IMR-90 (cell line): ENCODE data around the gene ACYP1. TPM values are rescaled to one million over a fixed set of nuclear protein-coding genes. Genes with fewer than 3 reads are reported as not detected.

ENCODE experiments used
- ATAC-seq: fragments of 200-7000 bp; cut with Tn5 transposase; 2 replicates; pipeline ENCODE4 v1.9.1; 2020; ENCODE audit warnings: low read depth, mild to moderate bottlenecking, moderate library complexity
- BruUV-seq: library from RNA; stranded (reverse); fragments of 400-500 nt; replicated peaks from 2 replicates; lab custom pipeline; 2021; lab: Mats Ljungman, UMichigan
- CTCF ChIA-PET: fragments of 300-600 bp; formaldehyde crosslinking; extraction: SDS; loops from one replicate; lab custom pipeline; 2021; ENCODE audit warnings: antibody characterized with exemption; lab: Yijun Ruan, JAX
- POLR2A ChIA-PET: fragments of 300-600 bp; sonication (Branson Sonifier 250); formaldehyde crosslinking; loops from one replicate; lab custom pipeline; 2022; ENCODE audit warnings: antibody characterized with exemption; ENCODE audit not compliant: unreplicated experiment; lab: Charles Lee
- DNase-seq: peaks from one replicate; pipeline ENCODE4 v3.0.0; 2013
- H2AFZ ChIP-seq: replicated peaks from 2 replicates; pipeline ENCODE3; 2013; ENCODE audit warnings: low read length, mild to moderate bottlenecking; ENCODE audit not compliant: poor library complexity
- H2AK5ac ChIP-seq: 2 replicates; pipeline ENCODE4 v1.6.1; 2013; ENCODE audit warnings: low read depth, low read length, inconsistent platforms
- H2AK9ac ChIP-seq: replicated peaks from 2 replicates; pipeline ENCODE3; 2013; ENCODE audit warnings: mild to moderate bottlenecking, low read depth, low read length, moderate library complexity; ENCODE audit not compliant: poor library complexity
- H2BK120ac ChIP-seq: 2 replicates; pipeline ENCODE4 v1.6.1; 2013; ENCODE audit warnings: low read depth, low read length, inconsistent platforms
- H2BK15ac ChIP-seq: 3 replicates; pipeline ENCODE4 v1.6.1; 2013; ENCODE audit warnings: low read depth, low read length, inconsistent platforms
- H2BK20ac ChIP-seq: 2 replicates; pipeline ENCODE4 v1.6.1; 2013; ENCODE audit warnings: low read depth, mild to moderate bottlenecking, inconsistent platforms, low read length, moderate library complexity
- H2BK5ac ChIP-seq: 2 replicates; pipeline ENCODE4 v1.6.1; 2013; ENCODE audit warnings: mild to moderate bottlenecking, low read depth, low read length, inconsistent platforms; ENCODE audit not compliant: poor library complexity, severe bottlenecking
- H3K14ac ChIP-seq: replicated peaks from 2 replicates; pipeline ENCODE4 v1.6.1; 2013; ENCODE audit warnings: low read depth, low read length, inconsistent platforms
- H3K18ac ChIP-seq: 2 replicates; pipeline ENCODE4 v1.6.1; 2013; ENCODE audit warnings: low read depth, low read length, control low read depth
- H3K23ac ChIP-seq: 2 replicates; pipeline ENCODE4 v1.6.1; 2013; ENCODE audit warnings: low read depth, low read length, inconsistent platforms
- H3K27ac ChIP-seq: 2 replicates; pipeline ENCODE4 v1.5.1; 2013; ENCODE audit warnings: mild to moderate bottlenecking, control low read depth, low read length; ENCODE audit not compliant: insufficient read depth
- H3K27me3 ChIP-seq: 2 replicates; pipeline ENCODE4 v1.6.1; 2013; ENCODE audit warnings: low read length; ENCODE audit not compliant: control insufficient read depth, insufficient read depth
- H3K36me3 ChIP-seq: 2 replicates; pipeline ENCODE4 v1.6.1; 2013; ENCODE audit warnings: low read length, mixed read lengths; ENCODE audit not compliant: control insufficient read depth, insufficient read depth
- H3K4ac ChIP-seq: 2 replicates; pipeline ENCODE4 v1.6.1; 2013; ENCODE audit warnings: low read depth, low read length, inconsistent platforms
- H3K4me1 ChIP-seq: 2 replicates; pipeline ENCODE4 v1.6.1; 2013; ENCODE audit warnings: low read length, mixed read lengths; ENCODE audit not compliant: control insufficient read depth, insufficient read depth
- H3K4me2 ChIP-seq: 2 replicates; pipeline ENCODE4 v1.6.1; 2013; ENCODE audit warnings: low read depth, mild to moderate bottlenecking, control low read depth, low read length, moderate library complexity
- H3K4me3 ChIP-seq: 2 replicates; pipeline ENCODE4 v1.5.1; 2013; ENCODE audit warnings: low read depth, mild to moderate bottlenecking, control low read depth, low read length, moderate library complexity; ENCODE audit not compliant: insufficient read depth
- H3K56ac ChIP-seq: 2 replicates; pipeline ENCODE4 v1.6.1; 2013; ENCODE audit warnings: low read length, inconsistent platforms; ENCODE audit not compliant: insufficient read depth; ENCODE audit errors: extremely low read depth
- H3K79me1 ChIP-seq, 2 experiments: 2 replicates each; pipeline ENCODE4 v1.6.1; 2013; ENCODE audit warnings: low read length in 2 of 2, inconsistent platforms in 1 of 2, low read depth in 1 of 2
- H3K9ac ChIP-seq: 2 replicates; pipeline ENCODE4 v1.6.1; 2013; ENCODE audit warnings: low read depth, low read length, control low read depth
- H3K9me1 ChIP-seq: 2 replicates; pipeline ENCODE4 v1.6.1; 2013; ENCODE audit warnings: low read length, inconsistent platforms; ENCODE audit not compliant: insufficient read depth
- H3K9me3 ChIP-seq: 2 replicates; pipeline ENCODE4 v1.6.1; 2013; ENCODE audit warnings: low read length; ENCODE audit not compliant: control insufficient read depth, insufficient read depth
- H4K20me1 ChIP-seq: 2 replicates; pipeline ENCODE4 v1.6.1; 2013; ENCODE audit warnings: low read length, inconsistent platforms; ENCODE audit not compliant: insufficient read depth
- H4K5ac ChIP-seq: 2 replicates; pipeline ENCODE4 v1.6.1; 2013; ENCODE audit warnings: mild to moderate bottlenecking, low read depth, low read length, control low read depth
- H4K8ac ChIP-seq, 2 experiments: 2 replicates each; pipeline ENCODE4 v1.6.1; 2013; ENCODE audit warnings: low read depth in 2 of 2, low read length in 2 of 2, control low read depth in 1 of 2, inconsistent platforms in 1 of 2
- H4K91ac ChIP-seq: 2 replicates; pipeline ENCODE4 v1.6.1; 2013; ENCODE audit warnings: low read depth, low read length, inconsistent platforms; ENCODE audit not compliant: insufficient read depth
- RAD21 ChIP-seq: IDR thresholded peaks from 2 replicates; pipeline ENCODE4 v1.6.1; 2012; ENCODE audit warnings: low read length, improper control_type of control experiment
- WGBS, 2 experiments: methylation state at CpG; one replicate each; pipeline versions ENCODE4 v1.1.5 to v1.1.7; 2013; ENCODE audit warnings: missing lambda C conversion rate in 2 of 2; ENCODE audit not compliant: insufficient read length in 1 of 2; ENCODE audit errors: extremely low coverage in 2 of 2; 5-methylcytosine and 5-hydroxymethylcytosine counted together
- dilution Hi-C: fragments of 300-500 bp; cut with HindIII; formaldehyde crosslinking; loops from one replicate; pipeline ENCODE4 v1.14.3; 2018; ENCODE audit warnings: low sequenced_read_pairs; ENCODE audit not compliant: unreplicated experiment
- in situ Hi-C: fragments of 300-500 bp; cut with MboI; formaldehyde crosslinking; loops from 3 replicates; pipeline ENCODE4 v1.14.3; 2019; ENCODE audit warnings: low sequenced_read_pairs, inconsistent platforms, mixed read lengths
- intact Hi-C: fragments of 100-400 bp; cut with micrococcal nuclease; formaldehyde crosslinking; loops from 2 replicates; pipeline ENCODE4 v1.10.0; 2022
- polyA plus RNA-seq, 3 experiments: library from polyadenylated mRNA; depleted of rRNA; stranded (reverse); fragments of >200 nt; gene quantifications; 2 replicates each; pipeline ENCODE4 v1.2.3, GENCODE V29; 2012; ENCODE audit warnings: low replicate concordance in 1 of 3
- total RNA-seq: library from RNA; depleted of rRNA; stranded (reverse); fragments of >200 nt; gene quantifications from 2 replicates; pipeline ENCODE4 v1.2.3, GENCODE V29; 2012
- TF ChIP-seq, protein P1 (sequence below): conservative IDR thresholded peaks from 2 replicates; pipeline ENCODE4 v1.5.1; 2012; ENCODE audit warnings: mild to moderate bottlenecking, low read depth, low read length, improper control_type of control experiment

The ACYP1 gene
- total and polyA plus RNA-seq, 2 of the 4 experiments (the other 2 are of a cell fraction), result 4.1 to 24.0 TPM

DNA sequence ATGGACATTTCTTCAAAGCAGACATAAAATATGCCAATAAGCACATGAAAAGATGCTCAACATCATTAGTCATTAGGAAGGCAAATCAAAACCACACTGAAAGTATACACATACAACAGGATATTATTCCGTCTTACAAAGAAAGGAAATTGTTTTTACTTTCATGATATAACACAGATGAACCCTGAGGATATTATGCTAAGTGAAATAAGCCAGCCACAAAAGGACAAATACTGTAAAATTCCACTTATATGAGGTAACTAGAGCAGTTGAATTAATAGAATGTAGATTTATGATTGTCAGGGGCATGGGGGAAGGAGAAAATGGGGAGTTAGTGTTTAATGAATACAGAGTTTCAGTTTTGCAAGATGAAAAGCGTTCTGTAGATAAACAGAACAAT lies 4.2 kb downstream of the ACYP1 start:
- TF ChIP-seq RAD21, result no peak
- TF ChIP-seq, protein P1, sequence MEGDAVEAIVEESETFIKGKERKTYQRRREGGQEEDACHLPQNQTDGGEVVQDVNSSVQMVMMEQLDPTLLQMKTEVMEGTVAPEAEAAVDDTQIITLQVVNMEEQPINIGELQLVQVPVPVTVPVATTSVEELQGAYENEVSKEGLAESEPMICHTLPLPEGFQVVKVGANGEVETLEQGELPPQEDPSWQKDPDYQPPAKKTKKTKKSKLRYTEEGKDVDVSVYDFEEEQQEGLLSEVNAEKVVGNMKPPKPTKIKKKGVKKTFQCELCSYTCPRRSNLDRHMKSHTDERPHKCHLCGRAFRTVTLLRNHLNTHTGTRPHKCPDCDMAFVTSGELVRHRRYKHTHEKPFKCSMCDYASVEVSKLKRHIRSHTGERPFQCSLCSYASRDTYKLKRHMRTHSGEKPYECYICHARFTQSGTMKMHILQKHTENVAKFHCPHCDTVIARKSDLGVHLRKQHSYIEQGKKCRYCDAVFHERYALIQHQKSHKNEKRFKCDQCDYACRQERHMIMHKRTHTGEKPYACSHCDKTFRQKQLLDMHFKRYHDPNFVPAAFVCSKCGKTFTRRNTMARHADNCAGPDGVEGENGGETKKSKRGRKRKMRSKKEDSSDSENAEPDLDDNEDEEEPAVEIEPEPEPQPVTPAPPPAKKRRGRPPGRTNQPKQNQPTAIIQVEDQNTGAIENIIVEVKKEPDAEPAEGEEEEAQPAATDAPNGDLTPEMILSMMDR, result no peak
- no peak overlapping the region for H4K8ac ChIP-seq
- H2BK20ac ChIP-seq, result no peak overlapping the region
- BruUV-seq, result no TSS peak
- H3K27me3 ChIP-seq, result no peaks in the 10 kb centered on the region
- intact Hi-C loops (no loop called here), dilution Hi-C loops (no loop called here), in situ Hi-C loops (no loop called here)
- ATAC-seq (no peak), DNase-seq (peak; percentile 26)
- peaks cover 23 to 35% of the 10 kb centered on the region in 2 experiments for H3K79me1 ChIP-seq
- H3K14ac ChIP-seq, result no peak overlapping the region
- H3K9ac ChIP-seq, result no peak overlapping the region
- H3K36me3 ChIP-seq, result no peaks in the 10 kb centered on the region
- no peak overlapping the region for H3K4ac ChIP-seq
- no peak overlapping the region for H3K23ac ChIP-seq
- H2BK5ac ChIP-seq, result no peak overlapping the region
- no peak overlapping the region for H3K56ac ChIP-seq
- no peak overlapping the region for H3K27ac ChIP-seq
- POLR2A ChIA-PET, result no interaction called here
- H3K9me1 ChIP-seq, result peaks cover 3% of the 10 kb centered on the region; the same call in 1 of the 2 replicates
- no peak overlapping the region for H2AK5ac ChIP-seq
- peaks cover 4% of the 10 kb centered on the region; the same call in 1 of the 2 replicates for H3K4me1 ChIP-seq
- no peak overlapping the region for H3K18ac ChIP-seq
- no peak overlapping the region for H4K91ac ChIP-seq
- H2BK120ac ChIP-seq, result no peak overlapping the region
- no CpG with 5 or more reads among the region's 2 CpGs for WGBS, 2 experiments
- no peak overlapping the region for H2BK15ac ChIP-seq
- H3K4me2 ChIP-seq, result no peak overlapping the region; the same call in 1 of the 2 replicates
- no peaks in the 10 kb centered on the region for H4K20me1 ChIP-seq
- no peak overlapping the region for H2AFZ ChIP-seq
- H3K4me3 ChIP-seq, result no peak overlapping the region
- no peak overlapping the region for H2AK9ac ChIP-seq
- H3K9me3 ChIP-seq, result no peaks in the 10 kb centered on the region
- CTCF ChIA-PET, result no interaction called here
- no peak overlapping the region for H4K5ac ChIP-seq
